DMS79 treated with DMSO at 0.1 percent for 48 hours (cell line): Measurements from ENCODE around the gene WNT5B.

Source experiments
- DNase-seq: peaks from one replicate; lab custom pipeline; 2025; lab: John Stamatoyannopoulos, UW

The WNT5B gene

GRCh38 chr12:1651946-1652345 is 22.9 kb downstream of the WNT5B start:
- DNase-seq, result no peak

DNA sequence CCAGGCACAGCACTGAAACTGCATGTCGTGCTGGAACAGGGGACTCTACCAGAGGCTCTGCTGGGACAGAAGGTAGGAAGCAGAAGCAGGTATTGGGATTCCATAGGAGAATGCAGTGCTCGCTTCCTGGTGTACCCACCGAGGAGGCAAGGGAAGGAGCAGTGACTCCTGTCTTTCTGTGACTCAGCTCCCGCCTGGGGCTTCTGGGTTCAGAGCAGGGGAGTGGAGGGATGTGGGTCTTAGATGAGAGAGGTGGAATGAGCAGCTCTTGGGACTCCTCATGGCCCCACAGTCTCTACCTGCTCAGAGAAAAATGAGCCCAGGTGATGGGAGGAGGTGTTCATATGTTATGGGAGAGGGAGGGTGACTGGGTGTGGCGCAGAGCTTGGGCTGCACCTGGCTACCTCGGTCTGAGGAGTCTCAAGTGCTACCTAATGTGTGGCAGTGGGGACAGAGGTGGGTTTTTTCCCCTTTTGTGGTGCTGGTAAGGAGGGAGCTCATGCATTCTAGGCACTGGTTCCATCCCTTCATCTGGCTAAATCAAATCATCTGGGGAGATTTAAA is 26.3 kb downstream of the WNT5B start:
- no peak for DNase-seq

DNA sequence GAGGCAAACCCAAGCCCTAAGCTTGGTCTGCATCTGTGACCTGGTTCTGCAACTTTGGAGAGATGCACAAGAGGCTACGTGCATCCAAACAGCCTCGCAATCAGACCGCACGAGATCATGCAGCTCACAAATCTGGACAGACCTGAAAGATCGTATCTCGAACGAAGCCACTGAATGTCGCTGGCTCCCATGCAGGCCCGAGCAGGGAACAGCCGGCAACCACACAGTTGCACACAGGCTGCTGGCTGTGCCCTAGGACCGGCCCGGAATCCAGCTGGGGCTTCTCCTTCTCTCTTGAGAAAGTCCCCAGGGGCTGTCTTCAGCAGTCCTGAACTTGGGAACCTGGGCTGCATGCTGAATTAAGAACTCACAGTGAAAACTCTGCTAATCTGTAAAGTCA is 27.9 kb downstream of the WNT5B start:
- DNase-seq, result no peak

GRCh38 chr12:1657688-1658087 is 28.7 kb downstream of the WNT5B start:
- DNase-seq, result no peak

GRCh38 chr12:1660304-1661187 is 31.5 kb downstream of the WNT5B start:
- no peak for DNase-seq

GRCh38 chr12:1661553-1662335 is 32.7 kb downstream of the WNT5B start:
- DNase-seq, result peak; percentile 46

- no peak for DNase-seq
Observed at GRCh38 chr12:1662761-1663439, 33.9 kb downstream of the WNT5B start.

DNA sequence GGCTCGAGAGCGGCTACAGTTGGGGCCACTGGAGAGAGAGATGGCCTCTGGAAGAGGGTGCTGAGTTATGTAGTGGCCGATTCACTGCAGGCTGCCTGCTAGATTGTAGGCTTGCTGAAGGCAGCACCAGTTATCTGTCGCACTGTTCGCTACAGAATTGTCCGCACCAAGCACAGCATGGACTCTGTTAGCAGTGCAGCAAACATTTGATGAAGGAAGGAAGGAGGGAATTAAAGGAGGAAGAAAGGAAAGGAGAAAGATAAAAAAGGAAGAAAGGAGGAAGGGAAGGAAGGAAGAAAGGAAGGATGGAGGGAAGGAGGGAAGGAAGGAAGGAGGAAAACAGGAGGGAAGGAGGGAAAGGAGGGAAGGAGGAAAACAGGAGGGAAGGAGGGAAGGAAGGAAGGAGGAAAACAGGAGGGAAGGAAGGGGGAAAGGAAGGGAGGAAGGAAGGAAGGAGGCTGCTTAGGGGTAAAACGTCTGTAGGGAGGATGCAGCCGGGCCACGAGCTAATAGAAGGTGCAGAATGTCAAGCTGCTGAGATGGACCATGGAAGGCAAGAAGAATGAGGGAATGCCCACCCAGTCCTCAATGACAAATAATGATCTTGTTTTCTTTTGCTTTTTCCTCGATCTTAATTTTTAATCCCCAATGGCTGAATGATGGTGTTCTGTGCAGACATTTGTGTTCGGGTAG is 34.6 kb downstream of the WNT5B start:
- DNase-seq, result no peak

- no peak for DNase-seq
Observed at GRCh38 chr12:1665366-1665765, 36.3 kb downstream of the WNT5B start.

- DNase-seq, result no peak
Observed at GRCh38 chr12:1666215-1666614, 37.2 kb downstream of the WNT5B start.

DNA sequence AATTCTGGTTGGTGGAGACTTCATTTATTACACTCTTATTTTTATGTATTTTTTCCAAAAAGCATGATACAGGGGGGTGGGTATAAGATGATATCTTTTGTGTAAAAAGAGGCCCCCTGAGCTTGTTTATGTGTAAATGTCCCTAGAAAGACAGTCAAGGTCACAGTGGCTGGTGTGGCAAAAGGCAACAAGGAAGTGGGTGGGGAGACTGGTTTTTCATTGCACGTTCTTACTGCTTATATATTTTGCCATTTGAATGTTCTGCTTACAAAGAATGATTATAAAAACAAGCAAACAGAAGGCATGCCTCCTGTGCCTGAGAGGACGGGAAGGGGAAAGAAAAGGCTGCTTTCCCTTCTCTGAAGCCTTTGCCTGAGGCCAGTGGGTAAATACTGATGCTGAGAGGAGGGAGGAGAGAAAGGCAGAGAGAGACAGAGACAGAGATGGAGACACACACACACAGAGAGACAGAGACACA is 37.7 kb downstream of the WNT5B start:
- no peak for DNase-seq

- DNase-seq, result no peak
Observed at GRCh38 chr12:1668833-1669543, 40.0 kb downstream of the WNT5B start.

DNA sequence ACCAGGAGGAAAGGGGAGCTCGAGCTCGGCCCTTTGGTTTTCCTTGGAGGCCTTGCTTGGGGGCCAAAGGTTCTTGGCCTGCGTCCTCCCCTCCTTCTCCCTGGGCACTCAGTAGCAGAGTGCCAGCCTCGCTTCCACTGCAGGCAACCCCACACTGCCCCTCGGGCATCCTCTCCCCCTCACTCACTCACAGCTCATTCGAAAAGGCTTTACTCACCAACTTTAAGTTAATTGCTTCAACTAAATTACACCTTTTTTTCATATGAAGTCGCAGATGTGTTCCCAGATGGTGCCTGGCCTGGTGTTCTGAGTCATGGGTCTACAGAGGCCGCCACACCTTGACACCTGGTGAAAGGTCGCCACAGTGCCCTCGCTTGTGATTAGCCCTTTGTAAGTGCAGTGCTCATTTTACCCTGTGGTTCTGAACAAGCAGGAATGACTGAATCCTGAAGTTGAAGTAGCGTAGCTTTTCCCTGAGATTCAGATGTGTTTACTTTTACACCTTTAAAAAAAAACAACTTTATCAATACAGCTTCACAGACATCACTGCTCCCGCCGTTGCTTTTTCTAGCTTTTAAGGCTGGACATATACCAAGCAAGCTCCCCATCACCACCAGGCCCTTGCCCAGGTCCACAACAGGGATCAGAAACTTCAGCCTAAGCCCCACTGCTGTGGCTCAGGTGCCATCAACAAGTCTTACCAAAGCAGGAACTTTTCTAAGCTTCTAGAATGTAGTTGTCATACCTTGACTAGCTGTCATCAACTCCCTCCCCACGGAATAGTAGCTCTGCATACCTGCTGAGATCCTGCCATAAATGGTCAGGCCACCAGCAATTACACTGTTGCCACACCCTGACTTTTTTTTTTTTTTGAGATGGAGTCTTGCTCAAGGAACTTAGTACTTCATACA is 41.6 kb downstream of the WNT5B start:
- no peak for DNase-seq

GRCh38 chr12:1676043-1676442 is 47.0 kb downstream of the WNT5B start:
- DNase-seq, result no peak

DNA sequence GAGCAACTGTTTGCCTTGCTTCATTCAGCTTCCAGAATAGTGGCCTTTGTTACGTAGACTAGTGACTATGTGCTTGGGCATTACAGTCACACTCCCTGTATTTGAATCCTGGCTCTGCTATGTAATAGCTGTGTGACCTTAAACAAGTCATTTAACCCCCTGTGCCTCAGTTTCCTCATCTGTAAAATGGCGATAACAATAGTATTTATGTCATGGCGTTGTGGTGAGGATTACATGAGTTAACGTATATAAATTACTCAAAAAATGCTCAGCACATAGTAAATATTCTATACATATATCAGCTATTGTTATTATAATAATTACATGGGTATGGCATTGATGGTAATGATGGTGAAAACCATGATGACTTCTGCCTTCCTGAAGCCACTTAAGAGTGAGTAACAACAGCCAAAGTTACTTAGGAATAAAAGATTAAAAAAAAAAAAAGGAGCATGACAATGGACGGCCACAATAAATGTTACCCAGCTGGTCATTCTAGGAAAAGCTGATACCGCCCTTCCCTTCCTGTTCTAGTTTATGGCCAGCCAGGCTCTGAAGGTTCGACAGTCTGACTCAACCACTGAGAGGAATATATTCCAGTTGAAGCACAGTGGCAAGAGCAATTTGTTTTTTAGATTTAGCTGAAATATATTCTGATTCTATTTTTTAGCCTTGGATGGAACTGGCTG is 51.9 kb downstream of the WNT5B start:
- no peak for DNase-seq

GRCh38 chr12:1681493-1681807 is 52.4 kb downstream of the WNT5B start:
- no peak for DNase-seq

DNA sequence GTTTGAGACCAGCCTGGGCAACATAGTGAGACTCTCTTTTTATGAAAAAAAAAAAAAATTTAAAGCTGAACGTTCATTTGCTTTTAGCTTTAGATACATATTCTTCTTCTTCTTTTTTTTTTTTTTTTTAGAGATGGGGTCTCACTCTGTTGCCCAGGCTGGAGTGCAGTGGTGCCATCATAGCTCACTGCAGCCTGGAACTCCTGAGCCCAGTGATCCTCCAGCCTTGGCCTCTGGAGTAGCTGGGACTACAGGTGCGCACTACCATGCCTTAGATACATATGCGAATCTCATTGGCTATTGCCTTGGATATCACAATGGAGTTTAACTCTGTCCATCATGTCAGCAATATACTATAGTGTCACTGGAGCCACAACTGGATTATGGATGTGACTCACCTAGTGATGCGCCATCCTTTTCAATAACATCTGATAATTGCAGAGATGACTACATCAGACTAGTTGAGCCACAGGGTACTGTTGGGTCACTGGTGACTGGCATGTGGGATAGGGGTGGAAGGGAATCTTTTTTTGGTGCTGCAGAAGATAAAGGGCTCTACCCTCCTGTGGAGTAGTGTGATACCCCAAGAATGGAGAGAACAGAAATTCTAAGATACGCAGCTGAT is 59.2 kb downstream of the WNT5B start:
- DNase-seq, result no peak

- peak; percentile 93 for DNase-seq
Observed at GRCh38 chr12:1690578-1691122, 61.6 kb downstream of the WNT5B start, which contains the start of gene ADIPOR2. Gene ADIPOR2 (plus strand): TSS chr12:1691070. CDS start chr12:1754344, 63,274 bp downstream.
